Neural progenitor cell (in vitro differentiated cells): ENCODE results near the gene ZNF416. TPM values are rescaled to one million over a fixed set of nuclear protein-coding genes. Genes with fewer than 3 reads are reported as not detected.

Experiments
- DNase-seq: peaks from one replicate; pipeline ENCODE4 v3.0.0-alpha.2; 2016; ENCODE audit warnings: low spot score
- H2AFZ ChIP-seq: fragments of 200-600 bp; sonication (generic); replicated peaks from 2 replicates; pipeline ENCODE4 v1.6.1; 2016; ENCODE audit warnings: antibody characterized with exemption
- H3F3A ChIP-seq: fragments of 200-600 bp; sonication (generic); 2 replicates; pipeline ENCODE4 v1.6.1; 2016; ENCODE audit warnings: antibody characterized with exemption, low read depth
- H3K27ac ChIP-seq: fragments of 200-600 bp; sonication (generic); 2 replicates; pipeline ENCODE4 v1.5.1; 2016; ENCODE audit warnings: mild to moderate bottlenecking
- H3K27me3 ChIP-seq: fragments of 200-600 bp; sonication (generic); 2 replicates; pipeline ENCODE4 v1.6.1; 2016; ENCODE audit warnings: mild to moderate bottlenecking, moderate library complexity
- H3K36me3 ChIP-seq: fragments of 200-600 bp; sonication (generic); 2 replicates; pipeline ENCODE4 v1.5.1; 2016
- H3K4me1 ChIP-seq: fragments of 200-600 bp; sonication (generic); 2 replicates; pipeline ENCODE4 v1.6.1; 2016; ENCODE audit warnings: mixed run types
- H3K4me2 ChIP-seq: fragments of 200-600 bp; sonication (generic); 2 replicates; pipeline ENCODE4 v1.6.1; 2016
- H3K4me3 ChIP-seq: fragments of 200-600 bp; sonication (generic); 2 replicates; pipeline ENCODE4 v1.5.1; 2016
- H3K79me2 ChIP-seq: fragments of 200-600 bp; sonication (generic); 2 replicates; pipeline ENCODE4 v1.6.1; 2016; ENCODE audit warnings: low read depth
- H3K9ac ChIP-seq: fragments of 200-600 bp; sonication (generic); 2 replicates; pipeline ENCODE4 v1.6.1; 2016
- H3K9me3 ChIP-seq: fragments of 200-600 bp; sonication (generic); 2 replicates; pipeline ENCODE4 v1.5.1; 2016; ENCODE audit warnings: low read depth
- H4K20me1 ChIP-seq: fragments of 200-600 bp; sonication (generic); 2 replicates; pipeline ENCODE4 v1.6.1; 2016; ENCODE audit warnings: low read depth
- H3K27ac Mint-ChIP-seq: 3 replicates; pipeline ENCODE4 v1.8.0; 2021; ENCODE audit warnings: mixed read lengths
- H3K27me3 Mint-ChIP-seq: 2 replicates; pipeline ENCODE4 v1.8.0; 2022; ENCODE audit warnings: low read depth, mild to moderate bottlenecking, inconsistent platforms, moderate library complexity, mixed read lengths; ENCODE audit not compliant: insufficient read depth
- H3K36me3 Mint-ChIP-seq: 3 replicates; pipeline ENCODE4 v1.8.0; 2021; ENCODE audit warnings: mixed read lengths
- H3K4me1 Mint-ChIP-seq: 3 replicates; pipeline ENCODE4 v1.8.0; 2021; ENCODE audit warnings: mixed read lengths
- H3K4me3 Mint-ChIP-seq: 3 replicates; pipeline ENCODE4 v1.8.0; 2021; ENCODE audit warnings: mild to moderate bottlenecking, moderate library complexity, mixed read lengths
- H3K9me3 Mint-ChIP-seq: 3 replicates; pipeline ENCODE4 v1.8.0; 2020; ENCODE audit warnings: mixed read lengths
- CTCF ChIP-seq: fragments of 200-600 bp; sonication (generic); IDR thresholded peaks from 2 replicates; pipeline ENCODE4 v1.5.1; 2017; ENCODE audit warnings: antibody characterized with exemption, mild to moderate bottlenecking
- EZH2 ChIP-seq: fragments of 200-600 bp; sonication (generic); IDR thresholded peaks from 2 replicates; pipeline ENCODE4 v1.6.1; 2017; ENCODE audit warnings: antibody characterized with exemption, mild to moderate bottlenecking, moderate library complexity
- EZH2phosphoT487 ChIP-seq: fragments of 200-600 bp; sonication (generic); IDR thresholded peaks from 2 replicates; pipeline ENCODE4 v1.6.1; 2017; ENCODE audit warnings: antibody characterized with exemption
- total RNA-seq: library from RNA; depleted of rRNA; stranded (reverse); fragments of >200 nt; gene quantifications from 2 replicates; pipeline ENCODE4 v1.2.3, GENCODE V29; 2015; ENCODE audit warnings: low replicate concordance

Gene ZNF416
- total RNA-seq, 1 donor from 2014 or later = 7.9 TPM

- peaks cover 46% of the 10 kb centered on the region for H3K36me3 ChIP-seq
- no peak overlapping the region for H3K27ac ChIP-seq
- H4K20me1 ChIP-seq = no peaks in the 10 kb centered on the region
- peak overlapping the region; percentile 94 for H3K4me3 ChIP-seq
- H3F3A ChIP-seq = peaks cover 3% of the 10 kb centered on the region
- Mint-ChIP-seq H3K4me1 (peaks cover 10% of the 10 kb centered on the region), H3K4me3 (peak overlapping the region; percentile 95), H3K27me3 (peaks cover 30% of the 10 kb centered on the region), H3K9me3 (peaks cover 78% of the 10 kb centered on the region), H3K36me3 (peaks cover 66% of the 10 kb centered on the region), H3K27ac (peak overlapping the region; percentile 23)
- H3K79me2 ChIP-seq = peaks cover 63% of the 10 kb centered on the region
- H3K9ac ChIP-seq = no peak overlapping the region
- H3K4me2 ChIP-seq = peak overlapping the region; percentile 80
- no peaks in the 10 kb centered on the region for H3K4me1 ChIP-seq
- DNase-seq = no peak
- no peak overlapping the region for H2AFZ ChIP-seq
- no peak for TF ChIP-seq CTCF
- no peak for TF ChIP-seq EZH2phosphoT487
- TF ChIP-seq EZH2 = no peak
- no peaks in the 10 kb centered on the region for H3K27me3 ChIP-seq
- peaks cover 47% of the 10 kb centered on the region for H3K9me3 ChIP-seq
These were observed 36.6 kb upstream of the ZNF416 start for GRCh38 chr19:57615346-57615745.

GRCh38 chr19:57613941-57614743 is 35.4 kb upstream of the ZNF416 start, which contains the start of gene ZNF134:
ZNF134 (plus strand) TSS chr19:57614242; CDS start chr19:57619469, 5,227 bp downstream.
- H3K36me3 ChIP-seq = peaks cover 34% of the 10 kb centered on the region
- H3K27ac ChIP-seq = no peak within 1 kb of the TSS
- H3K4me3 ChIP-seq = peak within 1 kb of the TSS; percentile 94
- peaks cover 54% of the 10 kb centered on the region for H3K36me3 Mint-ChIP-seq
- peak within 1 kb of the TSS; percentile 23 for H3K27ac Mint-ChIP-seq
- peaks cover 39% of the 10 kb centered on the region for H3K9me3 ChIP-seq
- H3K4me1 Mint-ChIP-seq = peaks cover 10% of the 10 kb centered on the region
- DNase-seq = peak; percentile 94
- peak within 1 kb of the TSS; percentile 80 for H3K4me2 ChIP-seq
- no peaks in the 10 kb centered on the region for H3K27me3 ChIP-seq
- peaks cover 25% of the 10 kb centered on the region for H3K27me3 Mint-ChIP-seq
- no peaks in the 10 kb centered on the region for H4K20me1 ChIP-seq
- H3K9me3 Mint-ChIP-seq = peaks cover 66% of the 10 kb centered on the region
- no peaks in the 10 kb centered on the region for H3K4me1 ChIP-seq
- H2AFZ ChIP-seq = peak within 1 kb of the TSS; percentile 78
- H3K9ac ChIP-seq = peak within 1 kb of the TSS; percentile 88
- TF ChIP-seq EZH2phosphoT487 = no peak
- no peak for TF ChIP-seq EZH2
- no peak for TF ChIP-seq CTCF
- peaks cover 51% of the 10 kb centered on the region for H3K79me2 ChIP-seq
- H3F3A ChIP-seq = no peaks in the 10 kb centered on the region
- peak within 1 kb of the TSS; percentile 95 for H3K4me3 Mint-ChIP-seq

- Histone ChIP-seq H3K27me3 (no peaks in the 10 kb centered on the region), H3K27ac (no peak overlapping the region), H4K20me1 (no peaks in the 10 kb centered on the region), H3K4me1 (no peaks in the 10 kb centered on the region), H3K9me3 (peaks cover 9% of the 10 kb centered on the region), H3K4me2 (no peak overlapping the region), H2AFZ (no peak overlapping the region), H3K79me2 (peaks cover 21% of the 10 kb centered on the region), H3K9ac (no peak overlapping the region), H3F3A (no peaks in the 10 kb centered on the region), H3K36me3 (peaks cover 7% of the 10 kb centered on the region), H3K4me3 (no peak overlapping the region)
- TF ChIP-seq EZH2 (no peak), CTCF (no peak), EZH2phosphoT487 (no peak)
- H3K27ac Mint-ChIP-seq = no peak overlapping the region
- H3K4me1 Mint-ChIP-seq = peaks cover 10% of the 10 kb centered on the region
- peaks cover 45% of the 10 kb centered on the region for H3K36me3 Mint-ChIP-seq
- H3K27me3 Mint-ChIP-seq = peaks cover 10% of the 10 kb centered on the region
- H3K9me3 Mint-ChIP-seq = peaks cover 60% of the 10 kb centered on the region
- no peak for DNase-seq
- no peak overlapping the region for H3K4me3 Mint-ChIP-seq
These were observed 32.4 kb upstream of the ZNF416 start for GRCh38 chr19:57611113-57611512.
